22Rv1 (cell line): ENCODE results near the gene LSS.
"Not testable (repeated sequence)": the region's sequence is repeated elsewhere in the genome, so short reads cannot be mapped to it uniquely, and the experiment has no call there.

ENCODE experiments used
- H3K27ac ChIP-seq: fragments of 450-650 bp; 2 replicates; pipeline ENCODE4 v1.5.1; 2017
- CTCF ChIP-seq: fragments of 450-650 bp; IDR thresholded peaks from 2 replicates; pipeline ENCODE4 v1.5.1; 2017; ENCODE audit warnings: mild to moderate bottlenecking
- ZFX ChIP-seq: fragments of 450-650 bp; IDR thresholded peaks from 2 replicates; pipeline ENCODE4 v1.6.1; 2017; ENCODE audit warnings: antibody characterized with exemption, borderline replicate concordance

Gene LSS

DNA sequence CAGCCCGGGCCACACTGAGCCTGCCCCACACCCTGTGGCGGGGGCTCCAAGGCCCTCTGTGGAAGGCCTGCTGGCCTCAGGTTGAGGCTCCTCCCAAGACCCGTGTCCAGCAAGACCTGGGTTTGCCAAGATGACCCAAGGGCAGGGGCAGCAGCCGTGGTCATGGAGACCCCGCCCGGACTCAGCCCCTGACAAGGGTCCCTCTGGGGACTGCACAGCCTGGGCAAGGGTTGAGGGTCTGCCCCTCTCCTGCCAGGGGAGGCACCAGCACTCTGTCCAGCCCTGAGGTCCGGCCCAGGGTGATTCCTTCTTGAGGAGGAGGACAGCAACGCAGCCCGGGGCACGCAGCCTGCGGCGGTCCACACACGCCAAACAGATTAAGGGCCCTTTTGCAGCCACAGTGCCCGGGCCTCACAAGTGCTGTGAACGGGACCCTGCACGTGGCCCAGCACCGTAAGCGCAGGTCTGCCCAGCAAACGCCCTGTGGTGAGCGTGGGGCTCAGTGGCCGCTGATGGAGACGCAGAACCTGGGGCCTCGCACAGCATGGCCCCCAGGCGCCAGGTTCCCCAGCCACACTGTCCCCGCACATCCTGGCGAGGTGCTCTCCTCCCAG, 47.7 kb downstream of the LSS start:
- H3K27ac ChIP-seq = no peak overlapping the region
- TF ChIP-seq CTCF = no peak
- no peak for TF ChIP-seq ZFX

GRCh38 chr21:46180079-46180722, 48.4 kb downstream of the LSS start:
- no peak for TF ChIP-seq CTCF
- no peak for TF ChIP-seq ZFX
- H3K27ac ChIP-seq = no peak overlapping the region

- no peak overlapping the region for H3K27ac ChIP-seq
- TF ChIP-seq ZFX (no peak), CTCF (no peak)
Observed at GRCh38 chr21:46179708-46180078, 48.9 kb downstream of the LSS start.

DNA sequence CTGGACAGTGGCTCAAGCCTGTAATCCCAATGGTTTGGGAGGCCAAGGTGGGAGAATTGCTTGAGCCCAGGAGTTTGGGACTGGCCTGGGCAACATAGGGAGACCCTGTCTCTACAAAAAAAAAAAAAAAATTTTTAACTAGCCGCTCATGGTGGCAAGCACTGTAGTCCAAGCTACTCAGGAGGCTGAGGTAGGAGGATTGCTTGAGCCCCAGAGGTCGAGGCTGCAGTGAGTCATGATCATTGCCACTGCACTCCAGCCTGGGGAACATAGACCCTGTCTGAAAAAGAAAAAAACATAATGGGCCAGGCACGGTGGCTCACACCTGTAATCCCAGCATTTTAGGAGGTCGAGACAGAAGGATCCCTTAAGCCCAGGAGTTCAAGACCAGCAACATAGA, 49.6 kb downstream of the LSS start:
- H3K27ac ChIP-seq = no peak overlapping the region
- no peak for TF ChIP-seq CTCF
- TF ChIP-seq ZFX = no peak

- not testable (repeated sequence) for H3K27ac ChIP-seq
Observed at GRCh38 chr21:46176443-46177129, 52.0 kb downstream of the LSS start.

DNA sequence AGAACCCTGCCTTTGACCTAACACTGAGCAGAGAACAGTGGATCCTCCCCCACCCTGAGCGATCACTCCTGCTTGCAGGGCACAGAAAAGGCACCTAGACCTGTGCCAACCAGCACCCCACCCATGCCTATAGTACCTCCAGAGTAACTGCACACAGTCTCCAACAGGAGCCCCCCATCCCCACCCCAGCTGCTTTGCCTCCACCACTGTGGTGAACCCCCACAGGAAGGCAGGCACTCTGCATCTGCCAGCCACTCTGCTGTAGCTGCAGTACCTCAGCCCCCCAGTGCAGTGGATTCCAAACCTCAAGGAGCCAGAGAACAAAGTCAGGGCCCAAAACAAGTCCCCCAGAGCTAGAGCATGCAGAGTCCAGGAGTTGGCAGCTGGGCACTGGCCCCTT, 55.0 kb downstream of the LSS start:
- H3K27ac ChIP-seq = no peak overlapping the region
- TF ChIP-seq CTCF = no peak

GRCh38 chr21:46172863-46173528, 55.6 kb downstream of the LSS start:
- no peak overlapping the region for H3K27ac ChIP-seq
- no peak for TF ChIP-seq CTCF
- no peak for TF ChIP-seq ZFX
